K562 (cell line): Measurements from ENCODE around the gene BIN1. TPM values are rescaled to one million over a fixed set of nuclear protein-coding genes. Genes with fewer than 3 reads are reported as not detected.

Experiments used
- ATAC-seq: fragments of 200-7000 bp; cut with Tn5 transposase; 3 replicates; pipeline ENCODE4 v1.9.1; 2020; ENCODE audit warnings: moderate library complexity
- BruUV-seq: library from RNA; stranded (reverse); fragments of 400-500 nt; replicated peaks from 2 replicates; lab custom pipeline; 2021; lab: Mats Ljungman, UMichigan
- CTCF ChIA-PET: fragments of 300-600 bp; formaldehyde crosslinking; extraction: SDS; loops from one replicate; lab custom pipeline; 2021; ENCODE audit warnings: low intra/inter-chr PET ratio; lab: Yijun Ruan, JAX
- POLR2A ChIA-PET: fragments of 300-600, 350-650 bp; sonication (Branson Sonifier 250); formaldehyde crosslinking; extraction: SDS; loops from one replicate; lab custom pipeline; 2021; ENCODE audit warnings: antibody characterized with exemption, inconsistent platforms; lab: Yijun Ruan, JAX
- DNase-seq, 4 experiments: peaks; one replicate each; pipeline versions ENCODE4 v3.0.0 to v3.0.0-alpha.2; 2011 to 2018; ENCODE audit warnings: low spot score in 3 of 4, mixed read lengths in 3 of 4; ENCODE audit errors: extremely low read depth in 1 of 4
- FAIRE-seq: peaks from 2 replicates; lab custom pipeline; 2011; peaks lifted over from hg19 to GRCh38; lab: Jason Lieb, UNC
- H2AFZ ChIP-seq: 2 replicates; pipeline ENCODE4 v1.6.0; 2011; ENCODE audit warnings: low read depth, low read length, control low read depth, inconsistent platforms
- H3K27ac ChIP-seq: fragments of 200-600 bp; 3 replicates; pipeline ENCODE4 v1.8.0; 2011; ENCODE audit warnings: low read depth, mild to moderate bottlenecking, control low read depth, inconsistent platforms, low read length, moderate library complexity, mixed read lengths; ENCODE audit errors: extremely low read depth
- H3K27me3 ChIP-seq, 2 experiments: fragments of 300-600 bp in 1 of 2; 2 replicates in 1 of 2; 3 replicates in 1 of 2; pipeline versions ENCODE4 v1.6.0 to v1.8.0; 2011; ENCODE audit warnings: inconsistent platforms in 2 of 2, low read length in 2 of 2, mild to moderate bottlenecking in 1 of 2, mixed read lengths in 1 of 2, moderate library complexity in 1 of 2; ENCODE audit not compliant: control insufficient read depth in 2 of 2, insufficient read depth in 2 of 2
- H3K36me3 ChIP-seq: fragments of 300-600 bp; 3 replicates; pipeline ENCODE4 v1.8.0; 2011; ENCODE audit warnings: mild to moderate bottlenecking, low read length, inconsistent platforms; ENCODE audit not compliant: control insufficient read depth, insufficient read depth
- H3K4me1 ChIP-seq, 2 experiments: fragments of 200-600 bp in 1 of 2; replicated peaks in 1 of 2; 2 replicates in 1 of 2; 3 replicates in 1 of 2; pipeline versions ENCODE4 v1.5.1 to v1.8.0; 2011; ENCODE audit warnings: inconsistent platforms in 2 of 2, low read length in 2 of 2, mild to moderate bottlenecking in 1 of 2, mixed read lengths in 1 of 2, moderate library complexity in 1 of 2; ENCODE audit not compliant: control insufficient read depth in 2 of 2, insufficient read depth in 2 of 2
- H3K4me2 ChIP-seq: 2 replicates; pipeline ENCODE4 v1.6.1; 2011; ENCODE audit warnings: low read length, control low read depth, inconsistent platforms, mixed read lengths; ENCODE audit not compliant: insufficient read depth
- H3K4me3 ChIP-seq: fragments of 200-600 bp; sonication (generic), shearing (Covaris generic); 2 replicates; pipeline ENCODE4 v1.5.1; 2016; ENCODE audit warnings: control low read depth, inconsistent platforms
- H3K79me2 ChIP-seq: fragments of 200-600 bp; 3 replicates; pipeline ENCODE4 v1.8.0; 2011; ENCODE audit warnings: low read length, inconsistent platforms; ENCODE audit not compliant: control insufficient read depth, insufficient read depth
- H3K9ac ChIP-seq, 2 experiments: 2 replicates each; pipeline versions ENCODE4 v1.6.0 to v1.6.1; 2011; ENCODE audit warnings: low read depth in 2 of 2, low read length in 2 of 2, control low read depth in 1 of 2, inconsistent platforms in 1 of 2, mild to moderate bottlenecking in 1 of 2, mixed read lengths in 1 of 2; ENCODE audit not compliant: insufficient read depth in 1 of 2
- H3K9me1 ChIP-seq: one replicate; pipeline ENCODE4 v1.6.0; 2011; ENCODE audit warnings: inconsistent platforms, mild to moderate bottlenecking, low read length, moderate library complexity; ENCODE audit not compliant: control insufficient read depth, insufficient read depth
- H3K9me3 ChIP-seq: replicated peaks from 2 replicates; pipeline ENCODE4 v1.5.1; 2011; ENCODE audit warnings: low read depth, low read length, inconsistent platforms; ENCODE audit not compliant: control insufficient read depth, insufficient read depth
- H4K20me1 ChIP-seq: replicated peaks from 2 replicates; pipeline ENCODE4 v1.6.1; 2011; ENCODE audit warnings: low read length, inconsistent platforms, mixed read lengths; ENCODE audit not compliant: control insufficient read depth, insufficient read depth
- ARHGAP35 ChIP-seq: fragments of 450-650 bp; IDR thresholded peaks from 2 replicates; pipeline ENCODE4 v1.6.1; 2018; ENCODE audit not compliant: partially characterized antibody
- BRF1 ChIP-seq: IDR thresholded peaks from 3 replicates; pipeline ENCODE4 v1.6.1; 2011; ENCODE audit warnings: borderline replicate concordance, mild to moderate bottlenecking; ENCODE audit not compliant: insufficient read length; ENCODE audit errors: extremely low read depth
- CTBP1 ChIP-seq: fragments of 450-650 bp; IDR thresholded peaks from 2 replicates; pipeline ENCODE4 v1.6.1; 2016; ENCODE audit warnings: borderline replicate concordance
- MXI1 ChIP-seq: IDR thresholded peaks from 2 replicates; pipeline ENCODE4 v1.6.1; 2011; ENCODE audit warnings: low read depth, mild to moderate bottlenecking, improper control_type of control experiment, low read length
- NKRF ChIP-seq: fragments of 450-650 bp; IDR thresholded peaks from 2 replicates; pipeline ENCODE4 v1.6.1; 2016; ENCODE audit warnings: borderline replicate concordance
- NR0B1 ChIP-seq: fragments of 450-650 bp; IDR thresholded peaks from one replicate; pipeline ENCODE4 v1.6.1; 2018; ENCODE audit warnings: mild to moderate bottlenecking, moderate library complexity; ENCODE audit not compliant: partially characterized antibody
- RAD21 ChIP-seq, 2 experiments: fragments of 250-450 bp in 1 of 2; fragments of 450-650 bp in 1 of 2; sonication (Bioruptor Pico) in 1 of 2; formaldehyde crosslinking in 1 of 2; IDR thresholded peaks in 1 of 2; conservative IDR thresholded peaks in 1 of 2; 2 replicates each; pipeline versions ENCODE4 v1.4.0 to v1.8.0; 2020 to 2022; ENCODE audit warnings: mild to moderate bottlenecking in 2 of 2, moderate library complexity in 1 of 2
- SRSF3 ChIP-seq: fragments of 200-400 bp; formaldehyde crosslinking; IDR thresholded peaks from 2 replicates; pipeline ENCODE4 v1.6.1; 2016; ENCODE audit warnings: mild to moderate bottlenecking, low read length, moderate library complexity; ENCODE audit not compliant: insufficient read depth
- TAF7 ChIP-seq: fragments of 450-650 bp; IDR thresholded peaks from 2 replicates; pipeline ENCODE4 v1.6.1; 2016; ENCODE audit warnings: missing genetic modification characterization, missing compliant biosample characterization
- ZNF212 ChIP-seq: fragments of 450-650 bp; formaldehyde crosslinking; IDR thresholded peaks from 2 replicates; pipeline ENCODE4 v1.4.0; 2020; ENCODE audit warnings: mild to moderate bottlenecking
- WGBS: fragments of 100-300 bp; shearing (Covaris generic); methylation state at CpG from one replicate; pipeline ENCODE4 v1.1.6; 2016; ENCODE audit warnings: low coverage, mixed read lengths; ENCODE audit not compliant: insufficient coverage; ENCODE audit errors: missing lambda C conversion rate; 5-methylcytosine and 5-hydroxymethylcytosine counted together
- in situ Hi-C: fragments of 300-500 bp; cut with MboI; formaldehyde crosslinking; loops from 4 replicates; pipeline ENCODE4 v1.15.0; 2018; ENCODE audit warnings: inconsistent platforms, mixed read lengths
- intact Hi-C: fragments of 100-400 bp; cut with micrococcal nuclease; formaldehyde crosslinking; loops from 2 replicates; pipeline ENCODE4 v1.14.2; 2022
- polyA plus RNA-seq, 8 experiments: library from polyadenylated mRNA; depleted of rRNA in 4 of 8; stranded (reverse) in 5 of 8; unstranded in 3 of 8; fragments of >200 nt; fragmentation: Nextera tagmentation in 2 of 8; fragmentation: Illumina TruSeq in 1 of 8; extraction: Ambion mirVana in 2 of 8; extraction: Trizol in 1 of 8; gene quantifications; 2 replicates each; pipeline versions ENCODE4 v1.2.1 to v1.2.3, GENCODE V29; 2011 to 2014; ENCODE audit warnings: inconsistent platforms in 1 of 8, missing spikeins in 1 of 8
- total RNA-seq, 7 experiments: library from RNA; depleted of rRNA in 6 of 7; stranded (reverse); fragments of >200 nt in 6 of 7; fragmentation: Illumina TruSeq in 2 of 7; extraction: Trizol in 2 of 7; gene quantifications; 2 replicates each; pipeline versions ENCODE4 v1.2.1 to v1.2.3, GENCODE V29; 2011 to 2021; ENCODE audit warnings: low replicate concordance in 1 of 7

Gene BIN1
- total and polyA plus RNA-seq, 9 of the 15 experiments (the other 6 are each of a cell fraction or from before 2014, with no cell fraction given), result 0.04 to 2.8 (median 0.79) TPM; not detected in 1

- 12% methylated on average over 24 of the region's 25 CpGs for WGBS
- H3K4me2 ChIP-seq, result no peak overlapping the region
- H3K79me2 ChIP-seq, result no peaks in the 10 kb centered on the region
- in situ Hi-C loops, result no loop called here
- H3K9ac ChIP-seq, result peak overlapping the region in 1 of 2 experiments; percentile 26; a peak in 1 of 4 replicates
- DNase-seq, result no peak
- peaks cover 0 to 50% of the 10 kb centered on the region in 2 experiments; a peak in 3 of 5 replicates for H3K4me1 ChIP-seq
- no peaks in the 10 kb centered on the region for H3K36me3 ChIP-seq
- ATAC-seq, result peak; percentile 11; the same call in 1 of the 3 replicates
- POLR2A ChIA-PET, result no interaction called here
- H3K27ac ChIP-seq, result no peak overlapping the region
- no peak overlapping the region for H3K4me3 ChIP-seq
- peak; percentile 25; the same call in 1 of the 2 replicates for TF ChIP-seq CTBP1
- TF ChIP-seq RAD21 (CRISPR knock-in tag; conservative IDR thresholded peaks at IDR 0.05 in 1 of 2, IDR thresholded peaks at IDR 0.05 in 1 of 2), result no peak
- TF ChIP-seq, all 486 proteins: peak for 1
- intact Hi-C loops, result no loop called here
- FAIRE-seq, result no peak
- Histone ChIP-seq H2AFZ (no peak overlapping the region), H4K20me1 (0 out of 2 replicates have a peak, but pooled peaks cover 5% of the 10 kb centered on the region), H3K27me3 (peaks cover under 1 to 43% of the 10 kb centered on the region in 2 experiments; a peak in 3 of 5 replicates), H3K9me1 (no peaks in the 10 kb centered on the region), H3K9me3 (no peaks in the 10 kb centered on the region)
- CTCF ChIA-PET, result interaction anchor here (0.7 kb wide), 1 partner anchor 11 kb away, joined by 3 read pairs; no protein-coding TSS in a partner anchor
- BruUV-seq, result no TSS peak
These were observed 50.2 kb downstream of the BIN1 start for GRCh38 chr2:127056631-127057370.

GRCh38 chr2:127056086-127056485, 50.9 kb downstream of the BIN1 start:
- FAIRE-seq, result no peak
- BruUV-seq, result no TSS peak
- CTCF ChIA-PET, result no interaction called here
- TF ChIP-seq NKRF (no peak), MXI1 (no peak), BRF1 (no peak), NR0B1 (no peak), TAF7 (tag) (no peak), ARHGAP35 (no peak), SRSF3 (no peak), ZNF212 (CRISPR knock-in tag) (no peak)

More at GRCh38 chr2:127056086-127056485, 50.9 kb downstream of the BIN1 start:
- DNase-seq (no peak), ATAC-seq (no peak)
- H3K4me3 ChIP-seq, result no peak overlapping the region
- H3K4me1 ChIP-seq, result peaks cover 0 to 54% of the 10 kb centered on the region in 2 experiments; a peak in 3 of 5 replicates
- H2AFZ ChIP-seq, result no peak overlapping the region
- no peaks in the 10 kb centered on the region for H3K9me3 ChIP-seq
- H3K36me3 ChIP-seq, result no peaks in the 10 kb centered on the region
- H4K20me1 ChIP-seq, result 0 out of 2 replicates have a peak, but pooled peaks cover 5% of the 10 kb centered on the region
- no peak overlapping the region for H3K27ac ChIP-seq
- WGBS, result 32% methylated on average over 9 of the region's 11 CpGs
- intact Hi-C loops, result no loop called here
- H3K79me2 ChIP-seq, result no peaks in the 10 kb centered on the region
- H3K4me2 ChIP-seq, result no peak overlapping the region
- peaks cover 3 to 50% of the 10 kb centered on the region in 2 experiments; a peak in 3 of 5 replicates for H3K27me3 ChIP-seq
- in situ Hi-C loops, result no loop called here
- POLR2A ChIA-PET, result no interaction called here
- no peaks in the 10 kb centered on the region for H3K9me1 ChIP-seq
- H3K9ac ChIP-seq, result no peak overlapping the region
